Thyroid gland (tissue), 4 donors: Measurements from ENCODE around the gene DOCK6.

Source experiments
- CTCF ChIP-seq, 6 experiments: fragments of 200-600 bp in 3 of 6; fragments of 450-650 bp in 3 of 6; sonication (generic) in 3 of 6; IDR thresholded peaks; one replicate each; pipeline ENCODE4 v1.5.1; 2016 to 2019; ENCODE audit warnings: antibody characterized with exemption in 6 of 6, mild to moderate bottlenecking in 2 of 6, inconsistent platforms in 1 of 6, moderate library complexity in 1 of 6
- POLR2A ChIP-seq, 2 donors: fragments of 450-650 bp; IDR thresholded peaks; one replicate each; pipeline ENCODE4 v1.6.1; 2017; ENCODE audit warnings: antibody characterized with exemption in 2 of 2, mild to moderate bottlenecking in 2 of 2, moderate library complexity in 1 of 2

- TF ChIP-seq CTCF (IDR thresholded peaks at IDR 0.05) (no peak), POLR2A (IDR thresholded peaks at IDR 0.05) (no peak)
Measured at GRCh38 chr19:11200015-11200574, 62.2 kb downstream of the DOCK6 start.
